T-cell (primary cell): ENCODE results near the gene XPNPEP3. TPM values are rescaled to one million over a fixed set of nuclear protein-coding genes. Genes with fewer than 3 reads are reported as not detected.

ENCODE experiments used
- ATAC-seq, 4 experiments: fragments of 200-7000 bp in 3 of 4; fragments of 150-1000 bp in 1 of 4; cut with Tn5 transposase; replicated peaks in 1 of 4; 1 replicate in 3 of 4; 2 replicates in 1 of 4; pipeline ENCODE4 v1.10.0; 2021; ENCODE audit warnings: moderate library complexity in 3 of 4, mild to moderate bottlenecking in 2 of 4, moderate number of reproducible peaks in 1 of 4
- CTCF ChIA-PET, 2 donors: fragments of 300-600 bp; sonication (Branson Sonifier 250); formaldehyde crosslinking; loops; one replicate each; lab custom pipeline; 2022; ENCODE audit warnings: antibody characterized with exemption in 2 of 2; lab: Charles Lee
- POLR2A ChIA-PET, 2 donors: fragments of 300-600 bp; sonication (Branson Sonifier 250); formaldehyde crosslinking; loops; one replicate each; lab custom pipeline; 2022; ENCODE audit warnings: antibody characterized with exemption in 2 of 2; lab: Charles Lee
- DNase-seq, 35 experiments: peaks; one replicate each; pipeline versions ENCODE4 v3.0.0 to v3.0.0-alpha.2; 2013 to 2023
- H3K27ac ChIP-seq: one replicate; pipeline ENCODE4 v1.5.1; 2013; ENCODE audit warnings: low read length
- H3K27me3 ChIP-seq, 2 experiments: replicated peaks in 1 of 2; 1 replicate in 1 of 2; 2 replicates in 1 of 2; pipeline versions ENCODE4 v1.6.1 to v1.7.0; 2013; ENCODE audit warnings: low read length in 1 of 2, mixed read lengths in 1 of 2; ENCODE audit not compliant: control insufficient read depth in 2 of 2, insufficient read depth in 2 of 2; ENCODE audit errors: extremely low read depth in 1 of 2
- H3K36me3 ChIP-seq, 2 donors: 1 replicate in 1 of 2; 2 replicates in 1 of 2; pipeline versions ENCODE4 v1.6.1 to v1.7.0; 2013; ENCODE audit warnings: low read length in 1 of 2; ENCODE audit not compliant: control insufficient read depth in 2 of 2, insufficient read depth in 1 of 2; ENCODE audit errors: extremely low read depth in 1 of 2
- H3K4me1 ChIP-seq, 2 experiments: 1 replicate in 1 of 2; 2 replicates in 1 of 2; pipeline versions ENCODE4 v1.6.1 to v1.7.0; 2013; ENCODE audit warnings: low read length in 2 of 2, mixed read lengths in 1 of 2; ENCODE audit not compliant: insufficient read depth in 2 of 2, control insufficient read depth in 1 of 2; ENCODE audit errors: extremely low read depth in 1 of 2
- H3K4me3 ChIP-seq, 2 donors: 1 replicate in 1 of 2; 2 replicates in 1 of 2; pipeline versions ENCODE4 v1.5.1 to v1.7.0; 2013; ENCODE audit warnings: mild to moderate bottlenecking in 2 of 2, low read length in 1 of 2, moderate library complexity in 1 of 2; ENCODE audit not compliant: control insufficient read depth in 1 of 2; ENCODE audit errors: extremely low read depth in 1 of 2
- H3K9me3 ChIP-seq: 2 replicates; pipeline ENCODE4 v1.7.0; 2013
- H3K27ac Mint-ChIP-seq, 2 donors: one replicate each; pipeline ENCODE4 v1.8.0; 2020 to 2021; ENCODE audit warnings: mild to moderate bottlenecking in 2 of 2, mixed read lengths in 2 of 2
- H3K27me3 Mint-ChIP-seq, 2 donors: one replicate each; pipeline ENCODE4 v1.8.0; 2021 to 2022; ENCODE audit warnings: mixed read lengths in 2 of 2
- H3K36me3 Mint-ChIP-seq: one replicate; pipeline ENCODE4 v1.8.0; 2021; ENCODE audit warnings: mixed read lengths
- H3K4me1 Mint-ChIP-seq, 3 donors: one replicate each; pipeline ENCODE4 v1.8.0; 2020 to 2022; ENCODE audit warnings: mixed read lengths in 3 of 3, mild to moderate bottlenecking in 1 of 3
- H3K4me3 Mint-ChIP-seq, 3 donors: one replicate each; pipeline ENCODE4 v1.8.0; 2020 to 2022; ENCODE audit warnings: mild to moderate bottlenecking in 3 of 3, mixed read lengths in 3 of 3, moderate library complexity in 3 of 3
- H3K9me3 Mint-ChIP-seq, 3 donors: one replicate each; pipeline ENCODE4 v1.8.0; 2020 to 2022; ENCODE audit warnings: mixed read lengths in 3 of 3
- WGBS: methylation state at CpG from one replicate; pipeline ENCODE4 v1.1.5; 2013; ENCODE audit warnings: missing lambda C conversion rate; ENCODE audit not compliant: insufficient coverage; 5-methylcytosine and 5-hydroxymethylcytosine counted together
- total RNA-seq, 35 experiments: library from RNA in 6 of 35; stranded (reverse) in 6 of 35; fragments of 120-200 nt in 1 of 35; gene quantifications; one replicate each; pipeline versions ENCODE4 v1.2.1 to v1.2.4 and lab custom pipeline; 2013 to 2026

XPNPEP3 gene
- total RNA-seq, 5 donors from 2014 or later (not counting 1 experiment from before 2014, with no cell fraction given) = 15.1 to 20.7 (median 15.8) TPM

DNA sequence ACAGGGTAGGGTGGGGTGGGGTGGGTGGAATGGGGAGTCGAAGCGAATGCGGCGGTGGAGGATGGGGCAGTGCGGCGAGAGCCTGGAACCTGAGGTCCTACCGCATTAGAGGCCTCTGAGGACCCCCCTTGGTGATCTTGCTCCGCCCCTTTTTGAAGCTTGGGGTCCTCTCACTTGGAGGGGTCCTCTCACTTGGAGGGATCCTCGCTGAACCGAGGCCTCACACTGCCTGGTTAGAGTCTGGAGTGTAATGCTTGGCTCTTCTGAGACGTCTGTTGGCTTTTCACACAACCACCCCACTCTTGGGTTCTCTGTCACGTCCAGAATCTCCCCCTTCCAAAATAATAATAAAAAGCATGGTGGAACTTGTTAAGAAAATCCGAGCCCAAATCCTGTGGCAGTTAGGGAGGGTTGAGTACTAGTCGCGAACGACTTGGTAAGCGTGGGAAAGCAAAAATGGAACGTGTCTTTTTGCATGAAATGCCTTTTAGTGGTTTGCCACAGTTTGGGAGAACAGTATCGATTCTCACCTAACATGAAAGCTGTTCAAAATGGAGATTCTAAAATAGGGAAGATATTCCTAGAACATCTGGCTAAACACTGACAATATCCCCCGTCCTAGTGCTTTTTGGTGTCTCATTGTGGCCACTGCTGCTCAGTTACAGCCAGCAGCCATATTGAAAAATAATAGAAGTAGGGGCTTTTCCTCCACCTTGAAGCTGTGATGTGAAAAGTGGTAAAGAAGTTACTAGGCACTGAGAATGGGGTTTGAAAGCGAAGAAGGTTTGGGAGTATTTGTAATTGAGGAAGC lies 95.1 kb downstream of the XPNPEP3 start:
- peaks cover 36 to 40% (median 38%) of the 10 kb centered on the region in 3 donors for H3K4me1 Mint-ChIP-seq
- ChIA-PET POLR2A (interaction anchor here (0.6 to 2.3 kb wide), 13 partner anchors 9 to 430 kb away, joined by 3 to 21 read pairs (median 4); partner anchors contain the start of genes EP300 (in 1 of the 2) and TEF (in 1 of the 2)), CTCF (interaction anchor here (0.6 to 2.8 kb wide), 6 partner anchors 9 to 992 kb away, joined by 3 to 25 read pairs (median 4); no protein-coding TSS in a partner anchor)
- H3K4me3 ChIP-seq = peak overlapping the region; percentile 87 to 93
- peak overlapping the region; percentile 100 for H3K27ac Mint-ChIP-seq
- no peaks in the 10 kb centered on the region for H3K27me3 ChIP-seq
- peaks cover under 1 to 19% of the 10 kb centered on the region in 2 donors for H3K36me3 ChIP-seq
- peaks cover 10 to 30% of the 10 kb centered on the region in 2 experiments for H3K4me1 ChIP-seq
- H3K9me3 ChIP-seq = no peaks in the 10 kb centered on the region
- WGBS = 3% methylated on average over 12 of the region's 21 CpGs
- H3K4me3 Mint-ChIP-seq = peak overlapping the region; percentile 90 to 99 (median 98)
- H3K36me3 Mint-ChIP-seq = peaks cover 13% of the 10 kb centered on the region
- H3K27ac ChIP-seq = peak overlapping the region; percentile 97
- ATAC-seq (peak in 1 of 4 experiments; percentile 1), DNase-seq (peak in 1 of 35 experiments; percentile 41)
- H3K27me3 Mint-ChIP-seq = no peaks in the 10 kb centered on the region
- no peaks in the 10 kb centered on the region for H3K9me3 Mint-ChIP-seq

DNA sequence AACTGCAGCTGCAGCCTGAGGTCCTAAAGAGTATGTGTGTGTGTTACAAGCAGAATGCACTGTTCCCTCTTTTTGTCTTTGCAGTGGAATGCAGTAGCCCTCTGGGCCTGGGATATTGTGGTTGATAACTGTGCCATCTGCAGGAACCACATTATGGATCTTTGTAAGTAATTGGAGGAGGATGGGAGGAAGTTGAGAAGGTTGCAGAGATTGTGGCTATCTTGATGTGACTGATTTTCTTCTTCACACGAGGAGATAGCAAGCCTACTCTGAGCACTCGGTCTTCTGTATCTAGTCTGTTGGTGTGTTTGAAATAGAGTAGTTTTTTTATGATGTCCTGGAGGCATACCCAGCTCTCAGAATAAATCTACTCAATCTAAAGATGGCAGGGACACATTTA lies 96.5 kb downstream of the XPNPEP3 start:
- Mint-ChIP-seq H3K27me3 (no peaks in the 10 kb centered on the region), H3K4me1 (peaks cover 42 to 44% (median 43%) of the 10 kb centered on the region in 3 donors), H3K4me3 (peak overlapping the region in 2 of 3 donors; percentile 10 to 48), H3K9me3 (no peaks in the 10 kb centered on the region), H3K27ac (peak overlapping the region; percentile 45 to 50), H3K36me3 (peaks cover 13% of the 10 kb centered on the region)
- DNase-seq (no peak), ATAC-seq (no peak)
- H3K27ac ChIP-seq = no peak overlapping the region
- no CpG with 5 or more reads among the region's 2 CpGs for WGBS
- H3K4me1 ChIP-seq = peaks cover 10 to 30% of the 10 kb centered on the region in 2 experiments
- H3K4me3 ChIP-seq = no peak overlapping the region
- no peaks in the 10 kb centered on the region for H3K9me3 ChIP-seq
- ChIA-PET CTCF (no interaction called here), POLR2A (interaction anchor here in 1 of 2 donors (0.6 kb wide), 1 partner anchor 140 kb away, joined by 3 read pairs; no protein-coding TSS in a partner anchor)
- no peaks in the 10 kb centered on the region for H3K27me3 ChIP-seq
- peaks cover 5 to 28% of the 10 kb centered on the region in 2 donors for H3K36me3 ChIP-seq

DNA sequence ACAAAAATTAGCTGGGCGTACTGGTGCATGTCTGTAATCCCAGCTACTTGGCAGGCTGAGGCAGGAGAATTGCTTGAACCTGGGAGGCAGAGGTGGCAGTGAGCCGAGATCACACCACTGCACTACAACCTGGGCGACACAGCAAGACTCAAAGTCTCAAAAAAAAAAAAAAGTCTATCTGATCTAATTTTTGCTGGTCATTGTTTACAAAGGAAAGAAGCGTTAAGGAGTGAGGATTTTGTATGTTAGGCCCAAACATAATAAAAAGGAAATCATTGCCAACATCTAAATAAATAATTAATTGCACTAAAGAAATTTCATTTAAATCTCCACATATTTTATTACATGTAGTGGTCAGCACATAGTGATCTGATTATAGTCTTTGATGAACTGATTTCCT lies 97.2 kb downstream of the XPNPEP3 start:
- H3K9me3 Mint-ChIP-seq = no peaks in the 10 kb centered on the region
- ChIA-PET POLR2A (interaction anchor here in 1 of 2 donors (0.6 kb wide), 1 partner anchor 139 kb away, joined by 3 read pairs; no protein-coding TSS in a partner anchor), CTCF (no interaction called here)
- peak overlapping the region in 1 of 3 donors; percentile 48 for H3K4me3 Mint-ChIP-seq
- H3K4me1 Mint-ChIP-seq = peaks cover 42 to 46% (median 44%) of the 10 kb centered on the region in 3 donors
- 100% methylated on average over 1 of the region's 4 CpGs for WGBS
- peak overlapping the region; percentile 10 for H3K27ac ChIP-seq
- DNase-seq = no peak
- no peaks in the 10 kb centered on the region for H3K9me3 ChIP-seq
- no peaks in the 10 kb centered on the region for H3K27me3 Mint-ChIP-seq
- ATAC-seq = no peak
- peaks cover 13% of the 10 kb centered on the region for H3K36me3 Mint-ChIP-seq
- H3K27ac Mint-ChIP-seq = peak overlapping the region in 1 of 2 donors; percentile 68
- no peak overlapping the region for H3K4me3 ChIP-seq
- H3K4me1 ChIP-seq = peaks cover 10 to 30% of the 10 kb centered on the region in 2 experiments
- H3K27me3 ChIP-seq = no peaks in the 10 kb centered on the region
- peaks cover 5 to 28% of the 10 kb centered on the region in 2 donors for H3K36me3 ChIP-seq

DNA sequence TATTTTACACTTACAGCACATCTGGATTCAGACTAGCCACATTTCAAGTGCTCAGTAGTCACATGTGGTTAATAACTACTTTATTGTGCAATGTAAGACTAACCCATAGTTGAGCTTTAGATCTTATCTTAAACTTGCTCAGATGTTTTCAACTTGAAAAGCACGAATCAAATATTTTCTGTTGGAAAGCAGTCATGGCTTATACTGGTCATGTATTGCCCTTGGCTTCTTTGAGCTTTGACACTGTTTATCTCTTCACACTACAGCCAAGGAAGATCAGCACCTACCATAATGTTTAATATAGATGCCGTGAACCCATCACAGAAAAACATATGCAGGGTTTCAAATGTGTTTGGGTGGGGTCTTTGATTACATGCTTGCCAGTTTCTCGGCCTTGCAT lies 98.6 kb downstream of the XPNPEP3 start:
- Mint-ChIP-seq H3K36me3 (peaks cover 17% of the 10 kb centered on the region), H3K4me1 (peaks cover 45 to 51% (median 50%) of the 10 kb centered on the region in 3 donors), H3K27ac (no peak overlapping the region), H3K9me3 (no peaks in the 10 kb centered on the region), H3K4me3 (no peak overlapping the region), H3K27me3 (no peaks in the 10 kb centered on the region)
- ATAC-seq = no peak
- ChIA-PET POLR2A (interaction anchor here (0.6 kb wide), 2 partner anchors 17 to 163 kb away, joined by 7 to 12 read pairs; no protein-coding TSS in a partner anchor), CTCF (interaction anchor here in 1 of 2 donors (1.0 kb wide), 1 partner anchor 138 kb away, joined by 4 read pairs; no protein-coding TSS in a partner anchor)
- no peak for DNase-seq
- H3K4me1 ChIP-seq = peaks cover 10 to 20% of the 10 kb centered on the region in 2 experiments
- peaks cover 5 to 28% of the 10 kb centered on the region in 2 donors for H3K36me3 ChIP-seq
- H3K4me3 ChIP-seq = no peak overlapping the region
- WGBS = no CpG with 5 or more reads among the region's 3 CpGs
- no peak overlapping the region for H3K27ac ChIP-seq
- no peaks in the 10 kb centered on the region for H3K27me3 ChIP-seq
- H3K9me3 ChIP-seq = no peaks in the 10 kb centered on the region

DNA sequence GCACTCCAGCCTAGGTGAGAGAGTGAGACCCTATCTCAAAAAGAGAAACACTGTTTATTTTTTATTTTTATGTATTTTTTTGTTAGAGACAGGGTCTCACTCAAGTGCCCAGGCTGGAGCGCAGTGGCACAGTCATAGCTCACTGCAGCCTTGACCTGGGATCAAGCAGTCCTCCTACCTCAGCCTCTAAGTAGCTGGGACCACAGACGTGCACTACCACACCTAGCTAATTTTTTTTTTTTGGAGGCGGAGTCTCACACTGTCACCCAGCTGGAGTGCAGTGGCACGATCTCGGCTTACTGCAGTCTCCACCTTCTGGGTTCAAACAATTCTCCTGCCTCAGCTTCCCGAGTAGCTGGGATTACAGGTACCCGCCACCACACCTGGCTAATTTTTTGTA lies 100.7 kb downstream of the XPNPEP3 start:
- Histone ChIP-seq H3K4me1 (peaks cover 2 to 12% of the 10 kb centered on the region in 2 experiments), H3K27me3 (no peaks in the 10 kb centered on the region), H3K36me3 (peaks cover 7 to 41% of the 10 kb centered on the region in 2 donors), H3K9me3 (no peaks in the 10 kb centered on the region), H3K4me3 (no peak overlapping the region), H3K27ac (no peak overlapping the region)
- no peak overlapping the region for H3K4me3 Mint-ChIP-seq
- ATAC-seq (no peak), DNase-seq (no peak)
- H3K27ac Mint-ChIP-seq = no peak overlapping the region
- WGBS = 73% methylated on average over 3 of the region's 7 CpGs
- H3K36me3 Mint-ChIP-seq = peaks cover 17% of the 10 kb centered on the region
- peaks cover 40 to 42% (median 42%) of the 10 kb centered on the region in 3 donors for H3K4me1 Mint-ChIP-seq
- POLR2A ChIA-PET = no interaction called here
- no peaks in the 10 kb centered on the region for H3K9me3 Mint-ChIP-seq
- CTCF ChIA-PET = interaction anchor here in 1 of 2 donors (0.5 to 1.2 kb wide), 2 partner anchors 34 to 58 kb away, joined by 3 to 4 read pairs; no protein-coding TSS in a partner anchor
- H3K27me3 Mint-ChIP-seq = no peaks in the 10 kb centered on the region

DNA sequence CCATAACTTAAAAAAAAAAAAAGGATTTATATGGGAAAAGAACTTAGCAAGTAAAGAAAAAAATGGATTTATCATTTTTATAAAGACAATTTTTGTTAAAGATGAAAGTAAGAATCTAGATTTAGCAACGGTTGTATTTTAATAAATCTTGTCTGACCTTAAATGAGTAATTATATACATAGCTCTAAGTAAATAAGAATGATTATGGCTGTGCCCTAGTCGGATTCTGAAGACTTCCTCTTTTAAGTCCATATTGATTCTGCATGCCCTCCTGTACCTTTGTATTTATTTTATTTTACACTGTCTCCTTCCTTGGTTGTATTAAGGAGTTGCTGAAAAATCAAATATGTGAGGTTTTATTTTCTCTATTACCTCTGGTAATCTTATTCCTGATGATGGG lies 101.4 kb downstream of the XPNPEP3 start:
- ChIA-PET CTCF (interaction anchor here in 1 of 2 donors (0.5 to 1.2 kb wide), 3 partner anchors 25 to 58 kb away, joined by 3 to 4 read pairs (median 3); no protein-coding TSS in a partner anchor), POLR2A (no interaction called here)
- Mint-ChIP-seq H3K27ac (no peak overlapping the region), H3K4me1 (peaks cover 33 to 40% (median 37%) of the 10 kb centered on the region in 3 donors), H3K27me3 (no peaks in the 10 kb centered on the region), H3K4me3 (no peak overlapping the region), H3K36me3 (peaks cover 16% of the 10 kb centered on the region), H3K9me3 (no peaks in the 10 kb centered on the region)
- no peak overlapping the region for H3K27ac ChIP-seq
- H3K4me3 ChIP-seq = no peak overlapping the region
- peaks cover 0 to 5% of the 10 kb centered on the region in 2 experiments for H3K4me1 ChIP-seq
- no peaks in the 10 kb centered on the region for H3K9me3 ChIP-seq
- WGBS = no CpG with 5 or more reads among the region's 2 CpGs
- DNase-seq (no peak), ATAC-seq (no peak)
- peaks cover 7 to 41% of the 10 kb centered on the region in 2 donors for H3K36me3 ChIP-seq
- H3K27me3 ChIP-seq = no peaks in the 10 kb centered on the region
